K562 (cell line): Measurements from ENCODE around the gene RAB13. TPM values are rescaled to one million over a fixed set of nuclear protein-coding genes. Genes with fewer than 3 reads are reported as not detected.

Source experiments
- BCL6 ChIP-seq: fragments of 250-450 bp; sonication (Bioruptor Pico); IDR thresholded peaks from 2 replicates; pipeline ENCODE4 v1.4.0; 2020
- HOMEZ ChIP-seq: fragments of 250-450 bp; sonication (Bioruptor Pico); IDR thresholded peaks from 2 replicates; pipeline ENCODE4 v1.4.0; 2020; ENCODE audit warnings: mild to moderate bottlenecking, moderate library complexity
- IRF9 ChIP-seq: fragments of 450-650 bp; IDR thresholded peaks from 2 replicates; pipeline ENCODE4 v1.6.1; 2016; ENCODE audit warnings: missing biosample characterization, missing genetic modification characterization
- L3MBTL2 ChIP-seq: fragments of 450-650 bp; IDR thresholded peaks from 2 replicates; pipeline ENCODE4 v1.6.1; 2016; ENCODE audit warnings: mild to moderate bottlenecking, moderate library complexity
- PREB ChIP-seq: sonication (generic); formaldehyde crosslinking; IDR thresholded peaks from 2 replicates; pipeline ENCODE4 v1.8.1; 2023; ENCODE audit warnings: mild to moderate bottlenecking, missing genetic modification reagents
- SUPT5H ChIP-seq: fragments of 450-650 bp; IDR thresholded peaks from 2 replicates; pipeline ENCODE4 v1.6.1; 2016
- ZNF277 ChIP-seq: fragments of 250-450 bp; sonication (Bioruptor Pico); IDR thresholded peaks from 2 replicates; pipeline ENCODE4 v1.8.0; 2022; ENCODE audit warnings: inconsistent platforms, mild to moderate bottlenecking, moderate library complexity, borderline replicate concordance
- ZNF347 ChIP-seq: fragments of 450-650 bp; formaldehyde crosslinking; IDR thresholded peaks from 2 replicates; pipeline ENCODE4 v1.4.0; 2020; ENCODE audit warnings: low read depth, mild to moderate bottlenecking, moderate library complexity
- ZNF408 ChIP-seq: fragments of 250-450 bp; sonication (Bioruptor Pico); IDR thresholded peaks from 2 replicates; pipeline ENCODE4 v1.4.0; 2020; ENCODE audit warnings: low read depth, mild to moderate bottlenecking, moderate library complexity
- ZNF518B ChIP-seq: fragments of 250-450 bp; sonication (Bioruptor Pico); IDR thresholded peaks from 2 replicates; pipeline ENCODE4 v1.5.0; 2021; ENCODE audit warnings: mild to moderate bottlenecking, moderate library complexity
- ZNF785 ChIP-seq: fragments of 250-450 bp; sonication (Bioruptor Pico); IDR thresholded peaks from 2 replicates; pipeline ENCODE4 v1.4.0; 2020; ENCODE audit warnings: mild to moderate bottlenecking
- ZZZ3 ChIP-seq: fragments of 450-650 bp; IDR thresholded peaks from 2 replicates; pipeline ENCODE4 v1.6.1; 2016; ENCODE audit warnings: antibody characterized with exemption, mild to moderate bottlenecking, moderate library complexity
- polyA plus RNA-seq, 8 experiments: library from polyadenylated mRNA; depleted of rRNA in 4 of 8; stranded (reverse) in 5 of 8; unstranded in 3 of 8; fragments of >200 nt; fragmentation: Nextera tagmentation in 2 of 8; fragmentation: Illumina TruSeq in 1 of 8; extraction: Ambion mirVana in 2 of 8; extraction: Trizol in 1 of 8; gene quantifications; 2 replicates each; pipeline versions ENCODE4 v1.2.1 to v1.2.3, GENCODE V29; 2011 to 2014; ENCODE audit warnings: inconsistent platforms in 1 of 8, missing spikeins in 1 of 8
- total RNA-seq, 7 experiments: library from RNA; depleted of rRNA in 6 of 7; stranded (reverse); fragments of >200 nt in 6 of 7; fragmentation: Illumina TruSeq in 2 of 7; extraction: Trizol in 2 of 7; gene quantifications; 2 replicates each; pipeline versions ENCODE4 v1.2.1 to v1.2.3, GENCODE V29; 2011 to 2021; ENCODE audit warnings: low replicate concordance in 1 of 7

The RAB13 gene
- total and polyA plus RNA-seq, 9 of the 15 experiments (the other 6 are each of a cell fraction or from before 2014, with no cell fraction given): 22.3 to 100 (median 39.8) TPM

- no peak for TF ChIP-seq HOMEZ (CRISPR knock-in tag)
- no peak for TF ChIP-seq ZNF408 (CRISPR knock-in tag)
- TF ChIP-seq PREB (CRISPR knock-in tag): no peak
- TF ChIP-seq IRF9 (tag): no peak
- TF ChIP-seq L3MBTL2: 0 out of 2 replicates have a peak, but pooled peaks have one; percentile 5
- TF ChIP-seq SUPT5H: peak; percentile 57; the same call in 1 of the 2 replicates
- no peak for TF ChIP-seq ZNF518B (CRISPR knock-in tag)
- no peak for TF ChIP-seq ZNF347 (CRISPR knock-in tag)
- no peak for TF ChIP-seq ZNF277 (CRISPR knock-in tag)
- TF ChIP-seq BCL6 (CRISPR knock-in tag): no peak
- no peak for TF ChIP-seq ZNF785 (CRISPR knock-in tag)
- no peak for TF ChIP-seq ZZZ3
Measured at GRCh38 chr1:153945131-153945794, 40.9 kb downstream of the RAB13 start (continued).
